SU-DHL-6 (cell line): ENCODE data around the gene NUP153.

ENCODE experiments used
- EZH2phosphoT487 ChIP-seq: fragments of 200-600 bp; sonication (generic), shearing (Covaris generic); conservative IDR thresholded peaks from 2 replicates; pipeline ENCODE4 v1.6.1; 2018; ENCODE audit warnings: mild to moderate bottlenecking, antibody characterized with exemption, low read length, moderate library complexity, mixed read lengths
- TF ChIP-seq, protein P1 (sequence below): fragments of 200-600 bp; sonication (generic); IDR thresholded peaks from one replicate; pipeline ENCODE4 v1.5.1; 2017; ENCODE audit warnings: antibody characterized with exemption, mild to moderate bottlenecking, low read length, moderate library complexity; ENCODE audit not compliant: insufficient read depth, poor library complexity, severe bottlenecking

DNA sequence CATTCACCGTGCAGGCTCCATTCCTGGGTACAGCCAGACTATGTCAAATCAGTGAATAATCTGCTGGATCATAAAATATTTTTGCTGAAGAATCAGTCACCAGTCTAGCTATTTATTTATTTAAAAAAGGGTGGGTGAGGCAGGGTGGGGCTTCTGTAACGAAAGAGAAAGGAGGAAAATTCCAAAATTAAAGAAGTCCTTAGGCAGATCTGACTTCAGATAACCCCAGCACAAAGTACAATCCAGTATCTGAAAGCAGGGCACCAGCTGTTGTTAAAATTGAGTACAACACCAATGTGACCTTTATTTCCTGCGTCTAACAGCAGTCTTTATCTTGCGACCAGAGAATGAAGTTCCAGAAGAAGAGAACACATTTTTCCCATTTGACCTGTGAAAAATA lies 90.9 kb downstream of the NUP153 start:
- TF ChIP-seq, protein P1, sequence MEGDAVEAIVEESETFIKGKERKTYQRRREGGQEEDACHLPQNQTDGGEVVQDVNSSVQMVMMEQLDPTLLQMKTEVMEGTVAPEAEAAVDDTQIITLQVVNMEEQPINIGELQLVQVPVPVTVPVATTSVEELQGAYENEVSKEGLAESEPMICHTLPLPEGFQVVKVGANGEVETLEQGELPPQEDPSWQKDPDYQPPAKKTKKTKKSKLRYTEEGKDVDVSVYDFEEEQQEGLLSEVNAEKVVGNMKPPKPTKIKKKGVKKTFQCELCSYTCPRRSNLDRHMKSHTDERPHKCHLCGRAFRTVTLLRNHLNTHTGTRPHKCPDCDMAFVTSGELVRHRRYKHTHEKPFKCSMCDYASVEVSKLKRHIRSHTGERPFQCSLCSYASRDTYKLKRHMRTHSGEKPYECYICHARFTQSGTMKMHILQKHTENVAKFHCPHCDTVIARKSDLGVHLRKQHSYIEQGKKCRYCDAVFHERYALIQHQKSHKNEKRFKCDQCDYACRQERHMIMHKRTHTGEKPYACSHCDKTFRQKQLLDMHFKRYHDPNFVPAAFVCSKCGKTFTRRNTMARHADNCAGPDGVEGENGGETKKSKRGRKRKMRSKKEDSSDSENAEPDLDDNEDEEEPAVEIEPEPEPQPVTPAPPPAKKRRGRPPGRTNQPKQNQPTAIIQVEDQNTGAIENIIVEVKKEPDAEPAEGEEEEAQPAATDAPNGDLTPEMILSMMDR: no peak
- no peak for TF ChIP-seq EZH2phosphoT487
